HG03159 (cell line): Measurements from ENCODE around the gene LDLRAP1.
"Not testable (repeated sequence)": the region's sequence is repeated elsewhere in the genome, so short reads cannot be mapped to it uniquely, and the experiment has no call there.

Experiments used
- ATAC-seq: cut with Tn5 transposase; IDR thresholded peaks from one replicate; pipeline ENCODE4 v1.9.1; 2021; ENCODE audit warnings: mild to moderate bottlenecking, moderate library complexity; ENCODE audit not compliant: unreplicated experiment

LDLRAP1 gene

GRCh38 chr1:25543425-25544242 lies at the start of gene LDLRAP1:
LDLRAP1 (plus strand) TSS chr1:25543606; CDS start chr1:25543699, 93 bp downstream.
- ATAC-seq, result peak; percentile 74

GRCh38 chr1:25494952-25495351 lies 48.5 kb upstream of the LDLRAP1 start:
- no peak for ATAC-seq

GRCh38 chr1:25500694-25501093 lies 42.7 kb upstream of the LDLRAP1 start:
- no peak for ATAC-seq

- no peak for ATAC-seq
These were observed 42.0 kb upstream of the LDLRAP1 start for GRCh38 chr1:25501235-25502058.

- ATAC-seq, result no peak
These were observed 40.4 kb upstream of the LDLRAP1 start for GRCh38 chr1:25502957-25503356.

- ATAC-seq, result no peak
These were observed 39.6 kb upstream of the LDLRAP1 start for GRCh38 chr1:25503551-25504426.

- ATAC-seq, result no peak
These were observed 38.5 kb upstream of the LDLRAP1 start for GRCh38 chr1:25504706-25505595.

- no peak for ATAC-seq
These were observed 37.6 kb upstream of the LDLRAP1 start for GRCh38 chr1:25505656-25506385.

GRCh38 chr1:25506566-25507463 lies 36.6 kb upstream of the LDLRAP1 start:
- ATAC-seq, result not testable (repeated sequence)

- no peak for ATAC-seq
These were observed 29.7 kb upstream of the LDLRAP1 start for GRCh38 chr1:25513666-25514065.

GRCh38 chr1:25515033-25515432 lies 28.4 kb upstream of the LDLRAP1 start:
- ATAC-seq, result no peak

GRCh38 chr1:25516686-25517085 lies 26.7 kb upstream of the LDLRAP1 start:
- no peak for ATAC-seq

- ATAC-seq, result no peak
These were observed 25.7 kb upstream of the LDLRAP1 start for GRCh38 chr1:25517476-25518394.

GRCh38 chr1:25519624-25520023 lies 23.8 kb upstream of the LDLRAP1 start:
- no peak for ATAC-seq

GRCh38 chr1:25520446-25521061 lies 22.9 kb upstream of the LDLRAP1 start:
- no peak for ATAC-seq

GRCh38 chr1:25522031-25522655 lies 21.3 kb upstream of the LDLRAP1 start:
- no peak for ATAC-seq
